ENCODE data around the gene TMEM51. TPM values are rescaled to one million over a fixed set of nuclear protein-coding genes. Genes with fewer than 3 reads are reported as not detected.
A peak's percentile ranks its signal among the peaks of the same experiment; 100 is the strongest.

The TMEM51 gene
- polyA plus RNA-seq, 1 donor (not counting 4 experiments of a cell fraction or from before 2014, with no cell fraction given): 12.9 TPM

GRCh38 chr1:15139654-15140350 lies 13.7 kb upstream of the TMEM51 start:
- Histone ChIP-seq H3K4me2 (ENCODE audit: control insufficient read depth, extremely low read depth, insufficient read depth, low read depth, low read length) (no peak overlapping the region), H2AFZ (ENCODE audit: control insufficient read depth, low read length) (no peak overlapping the region), H3K27me3 (ENCODE audit: control insufficient read depth, extremely low read depth, insufficient read depth, low read length) (no peaks in the 10 kb centered on the region), H3K36me3 (ENCODE audit: control insufficient read depth in 2 of 2, extremely low read depth in 1 of 2, insufficient read depth in 2 of 2, low read length in 2 of 2) (no peaks in the 10 kb centered on the region), H3K27ac (ENCODE audit: control insufficient read depth, insufficient read depth, low read length) (no peak overlapping the region), H3K9ac (ENCODE audit: control insufficient read depth, extremely low read depth, insufficient read depth, low read length) (no peak overlapping the region), H4K20me1 (ENCODE audit: control insufficient read depth, extremely low read depth, insufficient read depth, low read length) (no peaks in the 10 kb centered on the region), H3K4me3 (ENCODE audit: control insufficient read depth in 2 of 3, extremely low read depth in 1 of 3, insufficient read depth in 2 of 3, low read depth in 1 of 3, low read length in 3 of 3) (no peak overlapping the region), H3K9me3 (ENCODE audit: control insufficient read depth, low read depth, low read length) (no peaks in the 10 kb centered on the region), H3K4me1 (ENCODE audit: control insufficient read depth, extremely low read depth, insufficient read depth, low read length) (peaks cover 9% of the 10 kb centered on the region), H3K79me2 (ENCODE audit: control insufficient read depth, insufficient read depth, low read length) (no peaks in the 10 kb centered on the region), H3K9me1 (ENCODE audit: control insufficient read depth, extremely low read depth, insufficient read depth, low read length) (peaks cover 2% of the 10 kb centered on the region)
- TF ChIP-seq CTCF (optimal IDR thresholded peaks at IDR 0.05 in 1 of 3, IDR thresholded peaks at IDR 0.05 in 1 of 3, conservative IDR thresholded peaks at IDR 0.05 in 1 of 3; ENCODE audit: extremely low read depth in 1 of 3, insufficient read depth in 2 of 3, low read length in 3 of 3) (no peak), EZH2 (IDR thresholded peaks at IDR 0.05; ENCODE audit: low read length) (no peak)
- peak; percentile 55 for FAIRE-seq
- no peak for DNase-seq (ENCODE audit: low read depth, low spot score)
- dilution Hi-C loops (cut with MboI; ENCODE audit: extremely low pct_ligation_motif_present, low sequenced_read_pairs): no loop called here

- no peaks in the 10 kb centered on the region for H3K79me2 ChIP-seq (ENCODE audit: control insufficient read depth, insufficient read depth, low read length)
- no peaks in the 10 kb centered on the region for H3K27me3 ChIP-seq (ENCODE audit: control insufficient read depth, extremely low read depth, insufficient read depth, low read length)
- peak; percentile 79 for FAIRE-seq
- H3K4me2 ChIP-seq (ENCODE audit: control insufficient read depth, extremely low read depth, insufficient read depth, low read depth, low read length): peak overlapping the region; percentile 45
- dilution Hi-C loops (cut with MboI; ENCODE audit: extremely low pct_ligation_motif_present, low sequenced_read_pairs): no loop called here
- no peaks in the 10 kb centered on the region for H3K9me3 ChIP-seq (ENCODE audit: control insufficient read depth, low read depth, low read length)
- H3K4me3 ChIP-seq (ENCODE audit: control insufficient read depth in 2 of 3, extremely low read depth in 1 of 3, insufficient read depth in 2 of 3, low read depth in 1 of 3, low read length in 3 of 3): no peak overlapping the region
- no peak overlapping the region for H3K27ac ChIP-seq (ENCODE audit: control insufficient read depth, insufficient read depth, low read length)
- H4K20me1 ChIP-seq (ENCODE audit: control insufficient read depth, extremely low read depth, insufficient read depth, low read length): no peaks in the 10 kb centered on the region
- DNase-seq (ENCODE audit: low read depth, low spot score): no peak
- TF ChIP-seq CTCF (optimal IDR thresholded peaks at IDR 0.05 in 1 of 3, IDR thresholded peaks at IDR 0.05 in 1 of 3, conservative IDR thresholded peaks at IDR 0.05 in 1 of 3; ENCODE audit: extremely low read depth in 1 of 3, insufficient read depth in 2 of 3, low read length in 3 of 3) (peak in 2 of 3 experiments; percentile 17 to 29), EZH2 (IDR thresholded peaks at IDR 0.05; ENCODE audit: low read length) (no peak)
- H3K9ac ChIP-seq (ENCODE audit: control insufficient read depth, extremely low read depth, insufficient read depth, low read length): no peak overlapping the region
- H3K4me1 ChIP-seq (ENCODE audit: control insufficient read depth, extremely low read depth, insufficient read depth, low read length): peaks cover 9% of the 10 kb centered on the region
- H3K9me1 ChIP-seq (ENCODE audit: control insufficient read depth, extremely low read depth, insufficient read depth, low read length): peaks cover 4% of the 10 kb centered on the region
- peak overlapping the region; percentile 58 for H2AFZ ChIP-seq (ENCODE audit: control insufficient read depth, low read length)
- H3K36me3 ChIP-seq (ENCODE audit: control insufficient read depth in 2 of 2, extremely low read depth in 1 of 2, insufficient read depth in 2 of 2, low read length in 2 of 2): no peaks in the 10 kb centered on the region
Observed at GRCh38 chr1:15141935-15142539, 11.5 kb upstream of the TMEM51 start.

Data from keratinocyte (primary cell).